ENCODE data around the gene FAM120A.
"Not testable (repeated sequence)": the region's sequence is repeated elsewhere in the genome, so short reads cannot be mapped to it uniquely, and the experiment has no call there.

FAM120A gene

DNA sequence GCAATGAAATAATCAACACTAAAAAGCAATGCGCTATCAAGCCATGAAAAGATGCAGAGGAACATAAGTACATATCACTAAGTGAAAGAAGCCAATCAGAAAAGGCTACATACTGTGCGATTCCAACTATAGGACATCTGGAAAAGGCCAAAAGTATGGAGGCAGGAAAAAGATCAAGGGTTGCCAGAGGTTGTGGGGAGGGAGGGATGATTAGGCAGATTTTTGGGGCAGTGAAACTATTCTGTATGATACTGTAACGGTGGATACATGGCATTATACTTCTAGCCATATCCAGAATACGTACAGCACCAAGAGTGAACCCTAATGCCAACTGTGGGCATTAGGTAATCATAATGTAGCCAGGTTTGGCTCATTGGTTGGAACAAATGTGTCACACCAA is 51.9 kb downstream of the FAM120A start:
- Histone ChIP-seq H3K36me3 (ENCODE audit: control insufficient read depth in 1 of 2, insufficient read depth in 2 of 2, low read length in 2 of 2) (peaks cover 16 to 41% of the 10 kb centered on the region in 2 donors), H3K9ac (ENCODE audit: low read depth in 1 of 2, low read length in 2 of 2) (no peak overlapping the region), H3K27ac (ENCODE audit: low read depth, low read length) (no peak overlapping the region), H3K4me1 (ENCODE audit: control insufficient read depth in 1 of 2, insufficient read depth in 2 of 2, low read length in 2 of 2) (peaks cover 23 to 32% of the 10 kb centered on the region in 2 donors), H3K9me3 (ENCODE audit: control insufficient read depth in 1 of 2, low read length in 2 of 2) (no peaks in the 10 kb centered on the region), H3K27me3 (ENCODE audit: control insufficient read depth in 1 of 2, insufficient read depth in 2 of 2, low read length in 2 of 2) (no peaks in the 10 kb centered on the region), H3K4me3 (ENCODE audit: low read depth in 1 of 2, low read length in 2 of 2) (no peak overlapping the region)

DNA sequence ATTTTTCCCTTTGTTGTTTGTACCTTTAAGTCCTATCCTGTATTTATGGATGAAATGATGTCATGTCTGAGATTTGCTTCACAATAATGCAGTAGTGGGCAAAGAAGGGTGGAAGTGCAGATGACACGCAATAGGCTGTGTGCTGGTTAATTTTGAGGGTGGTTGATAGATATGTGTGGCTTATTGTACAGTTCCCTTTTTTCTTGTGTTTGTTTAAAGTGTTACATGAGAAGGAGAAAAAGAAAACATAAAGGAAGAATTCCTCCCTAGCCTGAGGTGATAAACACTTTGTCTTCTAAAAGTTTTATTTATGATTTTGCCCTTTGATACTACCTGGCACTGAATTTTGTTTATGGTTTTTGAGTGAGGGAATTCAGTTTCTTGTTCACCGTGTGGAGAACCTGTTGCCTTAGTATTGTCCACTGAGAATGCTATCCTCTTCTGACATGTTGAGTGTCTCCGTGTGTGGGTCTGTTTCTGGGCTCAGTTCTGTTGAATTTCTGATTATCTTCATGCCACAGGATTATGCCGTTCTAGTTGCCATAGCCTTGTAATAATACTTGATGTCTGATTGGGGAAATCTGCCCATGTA is 54.2 kb downstream of the FAM120A start:
- H3K4me1 ChIP-seq (ENCODE audit: control insufficient read depth in 1 of 2, insufficient read depth in 2 of 2, low read length in 2 of 2) = peaks cover 19 to 24% of the 10 kb centered on the region in 2 donors
- no peaks in the 10 kb centered on the region for H3K27me3 ChIP-seq (ENCODE audit: control insufficient read depth in 1 of 2, insufficient read depth in 2 of 2, low read length in 2 of 2)
- no peaks in the 10 kb centered on the region for H3K9me3 ChIP-seq (ENCODE audit: control insufficient read depth in 1 of 2, low read length in 2 of 2)
- no peak overlapping the region for H3K4me3 ChIP-seq (ENCODE audit: low read depth in 1 of 2, low read length in 2 of 2)
- no peak overlapping the region for H3K9ac ChIP-seq (ENCODE audit: low read depth in 1 of 2, low read length in 2 of 2)
- peaks cover 0 to 27% of the 10 kb centered on the region in 2 donors for H3K36me3 ChIP-seq (ENCODE audit: control insufficient read depth in 1 of 2, insufficient read depth in 2 of 2, low read length in 2 of 2)
- H3K27ac ChIP-seq (ENCODE audit: low read depth, low read length) = no peak overlapping the region

- H3K9me3 ChIP-seq (ENCODE audit: control insufficient read depth in 1 of 2, low read length in 2 of 2) = no peaks in the 10 kb centered on the region
- H3K27ac ChIP-seq (ENCODE audit: low read depth, low read length) = no peak overlapping the region
- no peaks in the 10 kb centered on the region for H3K27me3 ChIP-seq (ENCODE audit: control insufficient read depth in 1 of 2, insufficient read depth in 2 of 2, low read length in 2 of 2)
- peaks cover 9 to 14% of the 10 kb centered on the region in 2 donors for H3K4me1 ChIP-seq (ENCODE audit: control insufficient read depth in 1 of 2, insufficient read depth in 2 of 2, low read length in 2 of 2)
- peaks cover 0 to 16% of the 10 kb centered on the region in 2 donors for H3K36me3 ChIP-seq (ENCODE audit: control insufficient read depth in 1 of 2, insufficient read depth in 2 of 2, low read length in 2 of 2)
- no peak overlapping the region for H3K9ac ChIP-seq (ENCODE audit: low read depth in 1 of 2, low read length in 2 of 2)
- H3K4me3 ChIP-seq (ENCODE audit: low read depth in 1 of 2, low read length in 2 of 2) = no peak overlapping the region
Measured at GRCh38 chr9:93507768-93508167, 56.3 kb downstream of the FAM120A start.

DNA sequence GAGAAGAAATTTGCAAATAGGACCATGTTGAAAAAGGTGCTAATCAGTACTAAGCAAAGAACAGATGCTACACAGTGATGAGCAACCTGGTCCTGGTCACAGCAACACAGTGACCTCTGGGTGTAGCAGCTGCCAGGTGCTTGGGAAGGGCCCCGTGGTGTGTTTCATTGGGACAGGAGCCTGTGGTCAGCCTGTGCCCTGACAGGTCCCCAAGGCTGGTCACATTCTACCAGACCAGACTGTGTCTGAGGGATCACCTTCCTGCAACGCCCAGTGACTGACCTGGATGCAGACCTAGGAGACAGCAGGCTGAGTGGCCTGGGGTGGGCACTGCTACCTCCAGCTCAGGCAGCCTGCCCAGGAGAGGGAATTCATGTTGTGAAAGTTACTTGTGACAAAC is 56.7 kb downstream of the FAM120A start:
- peaks cover 9 to 14% of the 10 kb centered on the region in 2 donors for H3K4me1 ChIP-seq (ENCODE audit: control insufficient read depth in 1 of 2, insufficient read depth in 2 of 2, low read length in 2 of 2)
- H3K9ac ChIP-seq (ENCODE audit: low read depth in 1 of 2, low read length in 2 of 2) = no peak overlapping the region
- no peak overlapping the region for H3K27ac ChIP-seq (ENCODE audit: low read depth, low read length)
- H3K4me3 ChIP-seq (ENCODE audit: low read depth in 1 of 2, low read length in 2 of 2) = no peak overlapping the region
- H3K27me3 ChIP-seq (ENCODE audit: control insufficient read depth in 1 of 2, insufficient read depth in 2 of 2, low read length in 2 of 2) = no peaks in the 10 kb centered on the region
- H3K36me3 ChIP-seq (ENCODE audit: control insufficient read depth in 1 of 2, insufficient read depth in 2 of 2, low read length in 2 of 2) = peaks cover 0 to 14% of the 10 kb centered on the region in 2 donors
- H3K9me3 ChIP-seq (ENCODE audit: control insufficient read depth in 1 of 2, low read length in 2 of 2) = no peaks in the 10 kb centered on the region

DNA sequence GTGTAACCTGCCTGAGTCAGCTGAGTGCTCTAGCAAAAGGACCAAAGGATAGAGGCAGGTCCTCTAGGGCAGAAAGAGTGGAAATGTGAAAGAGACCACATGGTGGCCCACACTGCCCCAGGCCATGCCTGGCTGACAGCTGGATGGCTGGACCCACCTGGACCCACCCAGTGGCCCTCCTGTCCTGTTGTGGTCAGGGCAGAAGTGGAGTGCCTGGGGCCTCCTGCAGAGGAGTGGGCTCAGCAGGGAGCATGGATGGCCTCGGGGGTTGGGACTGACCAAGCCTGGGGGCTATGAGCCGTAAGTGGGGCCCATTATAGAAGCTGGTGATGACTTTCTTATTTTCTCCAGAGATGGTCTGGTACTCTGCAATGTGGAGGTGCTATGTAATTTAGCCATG is 57.6 kb downstream of the FAM120A start:
- Histone ChIP-seq H3K4me1 (ENCODE audit: control insufficient read depth in 1 of 2, insufficient read depth in 2 of 2, low read length in 2 of 2) (peaks cover 9 to 14% of the 10 kb centered on the region in 2 donors), H3K27ac (ENCODE audit: low read depth, low read length) (no peak overlapping the region), H3K9ac (ENCODE audit: low read depth in 1 of 2, low read length in 2 of 2) (no peak overlapping the region), H3K36me3 (ENCODE audit: control insufficient read depth in 1 of 2, insufficient read depth in 2 of 2, low read length in 2 of 2) (peaks cover 0 to 20% of the 10 kb centered on the region in 2 donors), H3K27me3 (ENCODE audit: control insufficient read depth in 1 of 2, insufficient read depth in 2 of 2, low read length in 2 of 2) (no peaks in the 10 kb centered on the region), H3K4me3 (ENCODE audit: low read depth in 1 of 2, low read length in 2 of 2) (no peak overlapping the region), H3K9me3 (ENCODE audit: control insufficient read depth in 1 of 2, low read length in 2 of 2) (no peaks in the 10 kb centered on the region)

- Histone ChIP-seq H3K4me3 (ENCODE audit: low read depth in 1 of 2, low read length in 2 of 2) (no peak overlapping the region), H3K36me3 (ENCODE audit: control insufficient read depth in 1 of 2, insufficient read depth in 2 of 2, low read length in 2 of 2) (peaks cover 0 to 27% of the 10 kb centered on the region in 2 donors), H3K27me3 (ENCODE audit: control insufficient read depth in 1 of 2, insufficient read depth in 2 of 2, low read length in 2 of 2) (no peaks in the 10 kb centered on the region), H3K9ac (ENCODE audit: low read depth in 1 of 2, low read length in 2 of 2) (no peak overlapping the region), H3K9me3 (ENCODE audit: control insufficient read depth in 1 of 2, low read length in 2 of 2) (no peaks in the 10 kb centered on the region), H3K27ac (ENCODE audit: low read depth, low read length) (no peak overlapping the region), H3K4me1 (ENCODE audit: control insufficient read depth in 1 of 2, insufficient read depth in 2 of 2, low read length in 2 of 2) (peaks cover 3 to 14% of the 10 kb centered on the region in 2 donors)
Measured at GRCh38 chr9:93510041-93510440, 58.6 kb downstream of the FAM120A start.

DNA sequence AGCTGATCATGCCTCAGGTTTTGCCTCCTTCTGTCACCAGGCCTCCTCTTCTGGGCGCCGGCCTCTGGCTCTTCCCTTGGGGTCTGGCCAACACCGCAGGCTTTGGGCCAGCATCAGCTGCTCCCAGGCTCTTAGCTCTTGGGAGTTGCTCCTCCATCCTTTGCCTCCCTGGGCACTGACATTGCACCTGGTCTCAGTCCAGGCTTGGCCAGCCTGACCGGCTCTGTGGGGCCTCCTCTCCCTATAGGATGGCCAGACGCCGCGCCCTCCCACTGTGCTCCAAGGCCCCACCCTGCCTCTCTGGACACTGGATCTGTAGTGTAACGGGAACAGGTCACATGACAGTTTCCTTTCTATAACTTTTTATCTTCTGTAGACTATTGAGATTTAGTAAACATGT is 59.7 kb downstream of the FAM120A start:
- H3K4me1 ChIP-seq (ENCODE audit: control insufficient read depth in 1 of 2, insufficient read depth in 2 of 2, low read length in 2 of 2); H3K9me3 ChIP-seq (ENCODE audit: control insufficient read depth in 1 of 2, low read length in 2 of 2); H3K4me3 ChIP-seq (ENCODE audit: low read depth in 1 of 2, low read length in 2 of 2); H3K27ac ChIP-seq (ENCODE audit: low read depth, low read length); H3K9ac ChIP-seq (ENCODE audit: low read depth in 1 of 2, low read length in 2 of 2); H3K27me3 ChIP-seq (ENCODE audit: control insufficient read depth in 1 of 2, insufficient read depth in 2 of 2, low read length in 2 of 2): not testable (repeated sequence)
- H3K36me3 ChIP-seq (ENCODE audit: control insufficient read depth in 1 of 2, insufficient read depth in 2 of 2, low read length in 2 of 2) = peaks cover 0 to 27% of the 10 kb centered on the region in 2 donors

DNA sequence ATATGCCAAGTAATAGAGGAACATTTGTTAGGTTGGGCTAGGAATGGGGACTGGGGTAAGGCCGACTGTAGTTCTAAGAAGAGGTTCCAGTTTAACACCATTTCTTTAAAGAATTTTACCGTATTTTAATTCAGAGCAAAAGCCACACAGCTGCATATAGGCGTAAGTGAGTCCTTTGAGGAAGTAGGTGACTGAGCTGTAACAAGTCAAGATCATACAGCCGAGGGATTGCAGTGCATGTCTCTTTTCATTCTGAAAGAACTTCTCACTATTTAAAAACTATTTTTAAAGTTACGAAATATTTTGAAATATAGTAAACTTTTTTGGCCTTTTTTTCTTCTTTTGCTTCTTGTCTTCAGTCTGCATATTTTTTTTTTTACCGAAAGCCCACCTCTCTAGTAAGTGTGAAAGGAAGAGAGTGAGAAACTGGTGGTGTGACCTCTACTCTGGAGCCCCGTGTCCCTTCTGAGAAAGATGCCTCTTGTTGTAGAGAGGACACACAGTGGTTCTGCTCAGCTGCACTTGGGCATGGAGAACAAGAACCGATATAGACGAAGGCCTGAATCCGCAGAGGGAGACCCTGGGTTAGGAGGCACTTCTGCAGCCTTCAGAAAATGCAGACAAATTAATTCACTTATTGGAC is 60.8 kb downstream of the FAM120A start:
- H3K27ac ChIP-seq (ENCODE audit: low read depth, low read length); H3K4me1 ChIP-seq (ENCODE audit: control insufficient read depth in 1 of 2, insufficient read depth in 2 of 2, low read length in 2 of 2); H3K27me3 ChIP-seq (ENCODE audit: control insufficient read depth in 1 of 2, insufficient read depth in 2 of 2, low read length in 2 of 2); H3K9me3 ChIP-seq (ENCODE audit: control insufficient read depth in 1 of 2, low read length in 2 of 2); H3K9ac ChIP-seq (ENCODE audit: low read depth in 1 of 2, low read length in 2 of 2); H3K4me3 ChIP-seq (ENCODE audit: low read depth in 1 of 2, low read length in 2 of 2): not testable (repeated sequence)
- peaks cover 4 to 36% of the 10 kb centered on the region in 2 donors for H3K36me3 ChIP-seq (ENCODE audit: control insufficient read depth in 1 of 2, insufficient read depth in 2 of 2, low read length in 2 of 2)

- no peak overlapping the region for H3K4me3 ChIP-seq (ENCODE audit: low read depth in 1 of 2, low read length in 2 of 2)
- no peaks in the 10 kb centered on the region for H3K9me3 ChIP-seq (ENCODE audit: control insufficient read depth in 1 of 2, low read length in 2 of 2)
- H3K27ac ChIP-seq (ENCODE audit: low read depth, low read length) = no peak overlapping the region
- no peaks in the 10 kb centered on the region for H3K4me1 ChIP-seq (ENCODE audit: control insufficient read depth in 1 of 2, insufficient read depth in 2 of 2, low read length in 2 of 2)
- H3K9ac ChIP-seq (ENCODE audit: low read depth in 1 of 2, low read length in 2 of 2) = no peak overlapping the region
- H3K36me3 ChIP-seq (ENCODE audit: control insufficient read depth in 1 of 2, insufficient read depth in 2 of 2, low read length in 2 of 2) = peaks cover 16 to 43% of the 10 kb centered on the region in 2 donors
- H3K27me3 ChIP-seq (ENCODE audit: control insufficient read depth in 1 of 2, insufficient read depth in 2 of 2, low read length in 2 of 2) = no peaks in the 10 kb centered on the region
Measured at GRCh38 chr9:93513606-93514005, 62.1 kb downstream of the FAM120A start.

GRCh38 chr9:93517331-93517730 is 65.8 kb downstream of the FAM120A start:
- Histone ChIP-seq H3K27ac (ENCODE audit: low read depth, low read length) (no peak overlapping the region), H3K4me1 (ENCODE audit: control insufficient read depth in 1 of 2, insufficient read depth in 2 of 2, low read length in 2 of 2) (no peaks in the 10 kb centered on the region), H3K9ac (ENCODE audit: low read depth in 1 of 2, low read length in 2 of 2) (no peak overlapping the region), H3K9me3 (ENCODE audit: control insufficient read depth in 1 of 2, low read length in 2 of 2) (no peaks in the 10 kb centered on the region), H3K27me3 (ENCODE audit: control insufficient read depth in 1 of 2, insufficient read depth in 2 of 2, low read length in 2 of 2) (no peaks in the 10 kb centered on the region), H3K4me3 (ENCODE audit: low read depth in 1 of 2, low read length in 2 of 2) (no peak overlapping the region), H3K36me3 (ENCODE audit: control insufficient read depth in 1 of 2, insufficient read depth in 2 of 2, low read length in 2 of 2) (peaks cover 20 to 59% of the 10 kb centered on the region in 2 donors)

All from duodenal mucosa (tissue), 2 donors.